ENCODE measurements around the gene DCLRE1A. TPM values are rescaled to one million over a fixed set of nuclear protein-coding genes. Genes with fewer than 3 reads are reported as not detected.

The DCLRE1A gene
- total and polyA plus RNA-seq, 9 of the 15 experiments (the other 6 are each of a cell fraction or from before 2014, with no cell fraction given), result 8.5 to 25.5 (median 15.5) TPM

DNA sequence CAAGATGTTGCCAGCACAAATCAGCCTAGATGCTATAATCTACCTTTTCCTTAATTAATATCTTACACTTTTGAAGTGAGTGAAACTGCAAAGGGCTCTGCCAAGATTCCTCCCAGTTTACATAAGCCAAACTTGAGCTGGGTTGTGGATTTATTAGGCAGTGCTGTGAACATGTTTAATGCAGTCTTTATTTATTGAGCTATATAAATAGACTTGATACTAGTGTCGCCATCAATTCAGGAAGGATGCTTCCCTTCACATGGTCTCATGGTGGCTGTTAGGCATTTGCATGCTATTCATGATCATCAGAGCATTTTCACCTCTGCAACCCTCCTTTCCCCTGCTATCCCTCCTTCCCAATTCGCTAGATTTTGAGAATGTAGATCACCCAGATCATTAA lies 62.2 kb downstream of the DCLRE1A start (continued):
- TF ChIP-seq, protein P1, sequence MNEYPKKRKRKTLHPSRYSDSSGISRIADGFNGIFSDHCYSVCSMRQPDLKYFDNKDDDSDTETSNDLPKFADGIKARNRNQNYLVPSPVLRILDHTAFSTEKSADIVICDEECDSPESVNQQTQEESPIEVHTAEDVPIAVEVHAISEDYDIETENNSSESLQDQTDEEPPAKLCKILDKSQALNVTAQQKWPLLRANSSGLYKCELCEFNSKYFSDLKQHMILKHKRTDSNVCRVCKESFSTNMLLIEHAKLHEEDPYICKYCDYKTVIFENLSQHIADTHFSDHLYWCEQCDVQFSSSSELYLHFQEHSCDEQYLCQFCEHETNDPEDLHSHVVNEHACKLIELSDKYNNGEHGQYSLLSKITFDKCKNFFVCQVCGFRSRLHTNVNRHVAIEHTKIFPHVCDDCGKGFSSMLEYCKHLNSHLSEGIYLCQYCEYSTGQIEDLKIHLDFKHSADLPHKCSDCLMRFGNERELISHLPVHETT (CRISPR knock-in tag; conservative IDR thresholded peaks at IDR 0.05 in 1 of 2, IDR thresholded peaks at IDR 0.05 in 1 of 2), result no peak
- no peak for TF ChIP-seq NEUROD1 (IDR thresholded peaks at IDR 0.05; ENCODE audit: borderline replicate concordance, low read depth, low read length, partially characterized antibody)
- no peak for TF ChIP-seq PTRF (tag; IDR thresholded peaks at IDR 0.05)

DNA sequence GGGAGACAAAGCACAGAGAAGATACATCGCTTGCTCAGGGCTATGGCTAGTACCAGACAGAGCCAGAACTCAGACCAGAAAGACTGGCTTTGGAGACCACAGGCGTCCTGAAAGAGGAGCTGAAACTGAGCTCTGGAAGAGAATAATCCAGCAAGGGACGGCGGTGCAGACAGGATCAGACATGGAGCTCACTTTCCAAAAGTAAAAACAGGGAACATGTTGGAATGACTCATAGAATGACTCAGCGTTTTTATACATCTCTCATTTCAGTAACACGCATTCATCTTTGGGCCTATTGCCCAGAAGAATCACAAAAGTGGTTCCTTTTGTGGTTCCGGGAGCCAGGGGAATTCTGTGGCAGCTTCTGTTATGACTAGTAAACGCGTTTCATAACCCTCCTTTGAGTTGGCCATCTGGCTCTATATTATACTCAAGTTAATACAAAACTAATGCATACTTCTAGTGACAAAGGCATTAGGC lies 65.2 kb downstream of the DCLRE1A start:
- peak; percentile 9 to 29 (median 10) for DNase-seq (ENCODE audit: extremely low read depth in 1 of 4, low spot score in 3 of 4)
- CTCF ChIA-PET (ENCODE audit: low intra/inter-chr PET ratio), result no interaction called here
- TF ChIP-seq XRCC4 (IDR thresholded peaks at IDR 0.05; ENCODE audit: extremely low read depth, insufficient read depth, insufficient read length), result no peak
- TF ChIP-seq ESRRB (CRISPR knock-in tag; IDR thresholded peaks at IDR 0.05; ENCODE audit: borderline replicate concordance), result no peak
- no peak for TF ChIP-seq ZNF232 (CRISPR knock-in tag; IDR thresholded peaks at IDR 0.05)
- TF ChIP-seq, protein P2, sequence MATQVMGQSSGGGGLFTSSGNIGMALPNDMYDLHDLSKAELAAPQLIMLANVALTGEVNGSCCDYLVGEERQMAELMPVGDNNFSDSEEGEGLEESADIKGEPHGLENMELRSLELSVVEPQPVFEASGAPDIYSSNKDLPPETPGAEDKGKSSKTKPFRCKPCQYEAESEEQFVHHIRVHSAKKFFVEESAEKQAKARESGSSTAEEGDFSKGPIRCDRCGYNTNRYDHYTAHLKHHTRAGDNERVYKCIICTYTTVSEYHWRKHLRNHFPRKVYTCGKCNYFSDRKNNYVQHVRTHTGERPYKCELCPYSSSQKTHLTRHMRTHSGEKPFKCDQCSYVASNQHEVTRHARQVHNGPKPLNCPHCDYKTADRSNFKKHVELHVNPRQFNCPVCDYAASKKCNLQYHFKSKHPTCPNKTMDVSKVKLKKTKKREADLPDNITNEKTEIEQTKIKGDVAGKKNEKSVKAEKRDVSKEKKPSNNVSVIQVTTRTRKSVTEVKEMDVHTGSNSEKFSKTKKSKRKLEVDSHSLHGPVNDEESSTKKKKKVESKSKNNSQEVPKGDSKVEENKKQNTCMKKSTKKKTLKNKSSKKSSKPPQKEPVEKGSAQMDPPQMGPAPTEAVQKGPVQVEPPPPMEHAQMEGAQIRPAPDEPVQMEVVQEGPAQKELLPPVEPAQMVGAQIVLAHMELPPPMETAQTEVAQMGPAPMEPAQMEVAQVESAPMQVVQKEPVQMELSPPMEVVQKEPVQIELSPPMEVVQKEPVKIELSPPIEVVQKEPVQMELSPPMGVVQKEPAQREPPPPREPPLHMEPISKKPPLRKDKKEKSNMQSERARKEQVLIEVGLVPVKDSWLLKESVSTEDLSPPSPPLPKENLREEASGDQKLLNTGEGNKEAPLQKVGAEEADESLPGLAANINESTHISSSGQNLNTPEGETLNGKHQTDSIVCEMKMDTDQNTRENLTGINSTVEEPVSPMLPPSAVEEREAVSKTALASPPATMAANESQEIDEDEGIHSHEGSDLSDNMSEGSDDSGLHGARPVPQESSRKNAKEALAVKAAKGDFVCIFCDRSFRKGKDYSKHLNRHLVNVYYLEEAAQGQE (IDR thresholded peaks at IDR 0.05; ENCODE audit: borderline replicate concordance), result no peak
- TF ChIP-seq, protein P2 (CRISPR knock-in tag; IDR thresholded peaks at IDR 0.05; ENCODE audit: low read depth), result no peak

More for the DNA sequence above, 65.2 kb downstream of the DCLRE1A start:
- no peak overlapping the region for H3K4me3 ChIP-seq
- no peaks in the 10 kb centered on the region for H3K9me3 ChIP-seq (replicated peaks; ENCODE audit: control insufficient read depth, insufficient read depth, low read depth, low read length)
- intact Hi-C loops (cut with micrococcal nuclease) (no loop called here), in situ Hi-C loops (cut with MboI) (no loop called here)
- H3K4me2 ChIP-seq (ENCODE audit: insufficient read depth, low read length), result peak overlapping the region; percentile 16; the same call in 1 of the 2 replicates
- H3K27me3 ChIP-seq (ENCODE audit: control insufficient read depth in 2 of 2, insufficient read depth in 2 of 2, low read length in 2 of 2), result peaks cover 0 to 7% of the 10 kb centered on the region in 2 experiments; a peak in 2 of 5 replicates
- peaks cover 0 to 5% of the 10 kb centered on the region in 2 experiments; a peak in 2 of 5 replicates for H3K4me1 ChIP-seq (replicated peaks in 1 of 2; ENCODE audit: control insufficient read depth in 2 of 2, insufficient read depth in 2 of 2, low read length in 2 of 2)
- POLR2A ChIA-PET, result interaction anchor here (0.7 kb wide), 1 partner anchor 69 kb away, joined by 3 read pairs; no protein-coding TSS in a partner anchor
- no TSS peak for BruUV-seq (replicated peaks)
- WGBS (ENCODE audit: insufficient coverage, low coverage, missing lambda C conversion rate), result 5% methylated on average over 8 of the region's 9 CpGs
- ATAC-seq, result no peak; the same call in 1 of the 3 replicates
- FAIRE-seq, result no peak
- H3K79me2 ChIP-seq (ENCODE audit: control insufficient read depth, insufficient read depth, low read length), result no peaks in the 10 kb centered on the region
- no peaks in the 10 kb centered on the region for H4K20me1 ChIP-seq (replicated peaks; ENCODE audit: control insufficient read depth, insufficient read depth, low read length)
- H3K9ac ChIP-seq (ENCODE audit: insufficient read depth in 1 of 2, low read depth in 2 of 2, low read length in 2 of 2), result no peak overlapping the region
- no peak overlapping the region; the same call in 2 of the 3 replicates for H3K27ac ChIP-seq (ENCODE audit: extremely low read depth, low read depth, low read length)
- no peaks in the 10 kb centered on the region for H3K9me1 ChIP-seq (ENCODE audit: control insufficient read depth, insufficient read depth, low read length)
- no peaks in the 10 kb centered on the region for H3K36me3 ChIP-seq (ENCODE audit: control insufficient read depth, insufficient read depth, low read length)
- peak overlapping the region; percentile 70 for H2AFZ ChIP-seq (ENCODE audit: low read depth, low read length)
